ENCODE measurements around the gene ARMH3. TPM values are rescaled to one million over a fixed set of nuclear protein-coding genes. Genes with fewer than 3 reads are reported as not detected.

ARMH3 gene
- total RNA-seq, 5 donors from 2014 or later (not counting 1 experiment from before 2014, with no cell fraction given): 26.4 to 30.0 (median 27.2) TPM

DNA sequence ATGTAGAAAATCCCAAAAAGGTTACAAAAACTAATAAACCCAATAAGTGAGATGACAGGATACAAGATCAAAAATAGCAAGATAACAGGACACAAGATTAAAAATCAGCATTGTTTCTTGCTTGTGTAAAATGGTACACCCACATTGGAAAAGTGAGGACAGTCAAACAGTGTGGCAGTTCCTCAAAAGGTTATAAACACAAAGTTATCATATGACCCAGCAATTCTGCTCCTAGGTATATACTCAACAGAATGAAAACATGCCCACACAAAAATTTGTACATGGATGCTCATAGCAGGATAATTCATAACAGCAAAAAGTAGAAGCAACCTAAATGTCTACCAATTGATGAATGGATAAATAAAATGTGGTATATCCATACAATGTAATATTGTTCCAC lies 105.8 kb downstream of the ARMH3 start:
- Histone ChIP-seq H3K4me1 (ENCODE audit: control insufficient read depth in 1 of 2, extremely low read depth in 1 of 2, insufficient read depth in 2 of 2, low read length in 2 of 2) (no peaks in the 10 kb centered on the region), H3K36me3 (ENCODE audit: control insufficient read depth in 2 of 2, extremely low read depth in 1 of 2, insufficient read depth in 1 of 2, low read length in 1 of 2) (peaks cover 3 to 29% of the 10 kb centered on the region in 2 donors), H3K27ac (ENCODE audit: low read length) (no peak overlapping the region), H3K9me3 (peaks cover 7% of the 10 kb centered on the region), H3K27me3 (replicated peaks in 1 of 2; ENCODE audit: control insufficient read depth in 2 of 2, extremely low read depth in 1 of 2, insufficient read depth in 2 of 2, low read length in 1 of 2) (no peaks in the 10 kb centered on the region), H3K4me3 (ENCODE audit: control insufficient read depth in 1 of 2, extremely low read depth in 1 of 2, low read length in 1 of 2) (no peak overlapping the region)
- H3K36me3 Mint-ChIP-seq: peaks cover 80% of the 10 kb centered on the region
- no peak overlapping the region for H3K27ac Mint-ChIP-seq
- H3K4me1 Mint-ChIP-seq: no peaks in the 10 kb centered on the region
- H3K4me3 Mint-ChIP-seq: no peak overlapping the region
- no peak for DNase-seq
- ATAC-seq (replicated peaks in 1 of 4): no peak
- no peaks in the 10 kb centered on the region for H3K27me3 Mint-ChIP-seq
- peaks cover 4 to 23% (median 16%) of the 10 kb centered on the region in 3 donors for H3K9me3 Mint-ChIP-seq
- ChIA-PET POLR2A (no interaction called here), CTCF (no interaction called here)

DNA sequence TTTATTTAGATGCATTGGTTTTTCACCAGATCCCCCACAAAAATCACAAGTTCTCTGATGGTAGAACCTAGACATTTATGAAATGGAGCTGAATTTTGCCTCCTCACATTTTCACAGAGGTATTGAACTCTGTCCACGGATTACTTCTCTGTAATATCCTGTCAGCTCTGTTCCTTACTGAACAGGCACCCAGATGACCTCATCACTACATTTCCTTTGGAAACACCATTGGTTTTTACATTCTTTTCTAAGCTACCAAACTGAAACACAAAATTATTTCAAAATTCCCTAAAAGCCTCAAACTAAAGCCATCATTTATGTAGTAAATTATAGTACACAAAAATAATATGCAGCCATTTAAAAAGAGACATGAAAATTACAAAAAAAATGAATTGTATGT lies 114.1 kb downstream of the ARMH3 start:
- Histone ChIP-seq H3K4me1 (ENCODE audit: control insufficient read depth in 1 of 2, extremely low read depth in 1 of 2, insufficient read depth in 2 of 2, low read length in 2 of 2) (no peaks in the 10 kb centered on the region), H3K27ac (ENCODE audit: low read length) (no peak overlapping the region), H3K9me3 (no peaks in the 10 kb centered on the region), H3K36me3 (ENCODE audit: control insufficient read depth in 2 of 2, extremely low read depth in 1 of 2, insufficient read depth in 1 of 2, low read length in 1 of 2) (peaks cover 6 to 27% of the 10 kb centered on the region in 2 donors), H3K27me3 (replicated peaks in 1 of 2; ENCODE audit: control insufficient read depth in 2 of 2, extremely low read depth in 1 of 2, insufficient read depth in 2 of 2, low read length in 1 of 2) (no peaks in the 10 kb centered on the region), H3K4me3 (ENCODE audit: control insufficient read depth in 1 of 2, extremely low read depth in 1 of 2, low read length in 1 of 2) (no peak overlapping the region)
- WGBS (ENCODE audit: insufficient coverage): 71% methylated on average over 1 of the region's 1 CpG
- ChIA-PET POLR2A (no interaction called here), CTCF (interaction anchor here (0.5 to 1.7 kb wide), 4 partner anchors 100 to 165 kb away, joined by 3 to 7 read pairs (median 3); no protein-coding TSS in a partner anchor)
- no peaks in the 10 kb centered on the region for H3K27me3 Mint-ChIP-seq
- H3K27ac Mint-ChIP-seq: no peak overlapping the region
- H3K9me3 Mint-ChIP-seq: no peaks in the 10 kb centered on the region
- no peak overlapping the region for H3K4me3 Mint-ChIP-seq
- H3K4me1 Mint-ChIP-seq: peaks cover 3 to 11% (median 10%) of the 10 kb centered on the region in 3 donors
- peaks cover 51% of the 10 kb centered on the region for H3K36me3 Mint-ChIP-seq
- ATAC-seq (replicated peaks in 1 of 4): no peak
- DNase-seq: no peak

GRCh38 chr10:101940916-101941315 lies 115.1 kb downstream of the ARMH3 start:
- peaks cover 5 to 24% of the 10 kb centered on the region in 2 donors for H3K36me3 ChIP-seq (ENCODE audit: control insufficient read depth in 2 of 2, extremely low read depth in 1 of 2, insufficient read depth in 1 of 2, low read length in 1 of 2)
- H3K4me1 Mint-ChIP-seq: peaks cover 3 to 11% (median 10%) of the 10 kb centered on the region in 3 donors
- no peaks in the 10 kb centered on the region for H3K4me1 ChIP-seq (ENCODE audit: control insufficient read depth in 1 of 2, extremely low read depth in 1 of 2, insufficient read depth in 2 of 2, low read length in 2 of 2)
- no peaks in the 10 kb centered on the region for H3K27me3 ChIP-seq (replicated peaks in 1 of 2; ENCODE audit: control insufficient read depth in 2 of 2, extremely low read depth in 1 of 2, insufficient read depth in 2 of 2, low read length in 1 of 2)
- WGBS (ENCODE audit: insufficient coverage): no CpG with 5 or more reads among the region's 1 CpG
- CTCF ChIA-PET: interaction anchor here in 1 of 2 donors (0.6 to 1.7 kb wide), 3 partner anchors 66 to 923 kb away, joined by 3 to 6 read pairs (median 5); no protein-coding TSS in a partner anchor
- H3K27ac Mint-ChIP-seq: no peak overlapping the region
- H3K9me3 Mint-ChIP-seq: no peaks in the 10 kb centered on the region
- POLR2A ChIA-PET: interaction anchor here in 1 of 2 donors (0.5 kb wide), 1 partner anchor 993 kb away, joined by 3 read pairs; no protein-coding TSS in a partner anchor
- no peaks in the 10 kb centered on the region for H3K9me3 ChIP-seq
- peaks cover 47% of the 10 kb centered on the region for H3K36me3 Mint-ChIP-seq
- H3K4me3 Mint-ChIP-seq: no peak overlapping the region
- no peaks in the 10 kb centered on the region for H3K27me3 Mint-ChIP-seq
- DNase-seq (no peak), ATAC-seq (replicated peaks in 1 of 4) (no peak)
- no peak overlapping the region for H3K4me3 ChIP-seq (ENCODE audit: control insufficient read depth in 1 of 2, extremely low read depth in 1 of 2, low read length in 1 of 2)
- no peak overlapping the region for H3K27ac ChIP-seq (ENCODE audit: low read length)

- H3K27me3 Mint-ChIP-seq: no peaks in the 10 kb centered on the region
- no peak overlapping the region for H3K27ac ChIP-seq (ENCODE audit: low read length)
- CTCF ChIA-PET: no interaction called here
- peaks cover 48% of the 10 kb centered on the region for H3K36me3 Mint-ChIP-seq
- no peaks in the 10 kb centered on the region for H3K9me3 ChIP-seq
- H3K36me3 ChIP-seq (ENCODE audit: control insufficient read depth in 2 of 2, extremely low read depth in 1 of 2, insufficient read depth in 1 of 2, low read length in 1 of 2): peaks cover 7 to 24% of the 10 kb centered on the region in 2 donors
- no peaks in the 10 kb centered on the region for H3K9me3 Mint-ChIP-seq
- H3K4me1 ChIP-seq (ENCODE audit: control insufficient read depth in 1 of 2, extremely low read depth in 1 of 2, insufficient read depth in 2 of 2, low read length in 2 of 2): no peaks in the 10 kb centered on the region
- 100% methylated on average over 3 of the region's 3 CpGs for WGBS (ENCODE audit: insufficient coverage)
- H3K4me1 Mint-ChIP-seq: peaks cover 6 to 11% (median 10%) of the 10 kb centered on the region in 3 donors
- no peak overlapping the region for H3K4me3 ChIP-seq (ENCODE audit: control insufficient read depth in 1 of 2, extremely low read depth in 1 of 2, low read length in 1 of 2)
- ATAC-seq (replicated peaks in 1 of 4) (no peak), DNase-seq (no peak)
- H3K27ac Mint-ChIP-seq: no peak overlapping the region
- POLR2A ChIA-PET: no interaction called here
- H3K27me3 ChIP-seq (replicated peaks in 1 of 2; ENCODE audit: control insufficient read depth in 2 of 2, extremely low read depth in 1 of 2, insufficient read depth in 2 of 2, low read length in 1 of 2): no peaks in the 10 kb centered on the region
- no peak overlapping the region for H3K4me3 Mint-ChIP-seq
These were observed 116.2 kb downstream of the ARMH3 start for GRCh38 chr10:101939729-101940128.

- no peak for DNase-seq
- H3K36me3 ChIP-seq (ENCODE audit: control insufficient read depth in 2 of 2, extremely low read depth in 1 of 2, insufficient read depth in 1 of 2, low read length in 1 of 2): peaks cover 7 to 24% of the 10 kb centered on the region in 2 donors
- H3K27me3 ChIP-seq (replicated peaks in 1 of 2; ENCODE audit: control insufficient read depth in 2 of 2, extremely low read depth in 1 of 2, insufficient read depth in 2 of 2, low read length in 1 of 2): no peaks in the 10 kb centered on the region
- WGBS (ENCODE audit: insufficient coverage): 80% methylated on average over 1 of the region's 3 CpGs
- ChIA-PET CTCF (no interaction called here), POLR2A (no interaction called here)
- H3K27me3 Mint-ChIP-seq: no peaks in the 10 kb centered on the region
- no peak for ATAC-seq (replicated peaks in 1 of 4)
- no peak overlapping the region for H3K4me3 ChIP-seq (ENCODE audit: control insufficient read depth in 1 of 2, extremely low read depth in 1 of 2, low read length in 1 of 2)
- H3K9me3 Mint-ChIP-seq: no peaks in the 10 kb centered on the region
- H3K4me1 Mint-ChIP-seq: peaks cover 11 to 13% (median 12%) of the 10 kb centered on the region in 3 donors
- H3K36me3 Mint-ChIP-seq: peaks cover 54% of the 10 kb centered on the region
- H3K27ac Mint-ChIP-seq: no peak overlapping the region
- H3K9me3 ChIP-seq: no peaks in the 10 kb centered on the region
- no peak overlapping the region for H3K27ac ChIP-seq (ENCODE audit: low read length)
- no peaks in the 10 kb centered on the region for H3K4me1 ChIP-seq (ENCODE audit: control insufficient read depth in 1 of 2, extremely low read depth in 1 of 2, insufficient read depth in 2 of 2, low read length in 2 of 2)
- H3K4me3 Mint-ChIP-seq: no peak overlapping the region
These were observed 116.8 kb downstream of the ARMH3 start for GRCh38 chr10:101939008-101939648.

- Histone ChIP-seq H3K27me3 (replicated peaks in 1 of 2; ENCODE audit: control insufficient read depth in 2 of 2, extremely low read depth in 1 of 2, insufficient read depth in 2 of 2, low read length in 1 of 2) (no peaks in the 10 kb centered on the region), H3K27ac (ENCODE audit: low read length) (no peak overlapping the region), H3K4me3 (ENCODE audit: control insufficient read depth in 1 of 2, extremely low read depth in 1 of 2, low read length in 1 of 2) (no peak overlapping the region), H3K36me3 (ENCODE audit: control insufficient read depth in 2 of 2, extremely low read depth in 1 of 2, insufficient read depth in 1 of 2, low read length in 1 of 2) (peaks cover 7 to 24% of the 10 kb centered on the region in 2 donors), H3K9me3 (no peaks in the 10 kb centered on the region), H3K4me1 (ENCODE audit: control insufficient read depth in 1 of 2, extremely low read depth in 1 of 2, insufficient read depth in 2 of 2, low read length in 2 of 2) (no peaks in the 10 kb centered on the region)
- no peak overlapping the region for H3K4me3 Mint-ChIP-seq
- peaks cover 12 to 15% (median 13%) of the 10 kb centered on the region in 3 donors for H3K4me1 Mint-ChIP-seq
- H3K27me3 Mint-ChIP-seq: no peaks in the 10 kb centered on the region
- no peak overlapping the region for H3K27ac Mint-ChIP-seq
- ATAC-seq (replicated peaks in 1 of 4) (no peak), DNase-seq (no peak)
- H3K9me3 Mint-ChIP-seq: no peaks in the 10 kb centered on the region
- ChIA-PET CTCF (interaction anchor here in 1 of 2 donors (0.6 kb wide), 1 partner anchor 95 kb away, joined by 3 read pairs; the partner anchor contains the start of gene KCNIP2), POLR2A (no interaction called here)
- WGBS (ENCODE audit: insufficient coverage): 100% methylated on average over 1 of the region's 3 CpGs
- H3K36me3 Mint-ChIP-seq: peaks cover 58% of the 10 kb centered on the region
These were observed 117.5 kb downstream of the ARMH3 start for GRCh38 chr10:101938305-101939007.
